Epithelial cell of esophagus (primary cell): ENCODE results near the gene FARP1.

Source experiments
- DNase-seq: peaks from one replicate; pipeline ENCODE4 v3.0.0; 2010; ENCODE audit warnings: low read depth
- H3K4me3 ChIP-seq: 2 replicates; pipeline ENCODE4 v1.5.1; 2011; ENCODE audit warnings: mild to moderate bottlenecking, low read length, control low read depth
- TF ChIP-seq, protein P1 (sequence below): IDR thresholded peaks from 2 replicates; pipeline ENCODE4 v1.5.1; 2011; ENCODE audit warnings: low read depth, mild to moderate bottlenecking, low read length, control low read depth, inconsistent platforms; ENCODE audit not compliant: insufficient read depth; ENCODE audit errors: missing control alignments

The FARP1 gene

DNA sequence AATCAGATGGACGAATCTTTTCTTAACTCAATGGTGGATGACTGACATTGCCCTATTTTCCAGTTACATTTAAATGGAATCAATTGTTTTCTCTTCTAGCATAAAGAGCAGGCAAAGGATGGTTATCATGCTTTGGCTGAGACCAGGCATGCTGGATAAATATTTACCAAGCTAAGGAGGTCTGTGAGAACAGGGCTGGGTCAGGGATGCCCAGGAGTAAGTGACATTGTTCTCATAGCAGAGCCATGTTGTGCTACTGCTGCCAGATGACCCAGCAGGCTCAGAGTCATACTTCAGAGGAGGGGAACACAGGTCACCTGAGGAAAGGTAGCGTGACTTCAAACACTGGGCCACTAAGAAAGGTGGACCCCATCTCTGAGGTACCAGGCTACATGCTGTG, 150.2 kb downstream of the FARP1 start:
- no peak overlapping the region for H3K4me3 ChIP-seq
- no peak for DNase-seq
- TF ChIP-seq, protein P1, sequence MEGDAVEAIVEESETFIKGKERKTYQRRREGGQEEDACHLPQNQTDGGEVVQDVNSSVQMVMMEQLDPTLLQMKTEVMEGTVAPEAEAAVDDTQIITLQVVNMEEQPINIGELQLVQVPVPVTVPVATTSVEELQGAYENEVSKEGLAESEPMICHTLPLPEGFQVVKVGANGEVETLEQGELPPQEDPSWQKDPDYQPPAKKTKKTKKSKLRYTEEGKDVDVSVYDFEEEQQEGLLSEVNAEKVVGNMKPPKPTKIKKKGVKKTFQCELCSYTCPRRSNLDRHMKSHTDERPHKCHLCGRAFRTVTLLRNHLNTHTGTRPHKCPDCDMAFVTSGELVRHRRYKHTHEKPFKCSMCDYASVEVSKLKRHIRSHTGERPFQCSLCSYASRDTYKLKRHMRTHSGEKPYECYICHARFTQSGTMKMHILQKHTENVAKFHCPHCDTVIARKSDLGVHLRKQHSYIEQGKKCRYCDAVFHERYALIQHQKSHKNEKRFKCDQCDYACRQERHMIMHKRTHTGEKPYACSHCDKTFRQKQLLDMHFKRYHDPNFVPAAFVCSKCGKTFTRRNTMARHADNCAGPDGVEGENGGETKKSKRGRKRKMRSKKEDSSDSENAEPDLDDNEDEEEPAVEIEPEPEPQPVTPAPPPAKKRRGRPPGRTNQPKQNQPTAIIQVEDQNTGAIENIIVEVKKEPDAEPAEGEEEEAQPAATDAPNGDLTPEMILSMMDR, result no peak

DNA sequence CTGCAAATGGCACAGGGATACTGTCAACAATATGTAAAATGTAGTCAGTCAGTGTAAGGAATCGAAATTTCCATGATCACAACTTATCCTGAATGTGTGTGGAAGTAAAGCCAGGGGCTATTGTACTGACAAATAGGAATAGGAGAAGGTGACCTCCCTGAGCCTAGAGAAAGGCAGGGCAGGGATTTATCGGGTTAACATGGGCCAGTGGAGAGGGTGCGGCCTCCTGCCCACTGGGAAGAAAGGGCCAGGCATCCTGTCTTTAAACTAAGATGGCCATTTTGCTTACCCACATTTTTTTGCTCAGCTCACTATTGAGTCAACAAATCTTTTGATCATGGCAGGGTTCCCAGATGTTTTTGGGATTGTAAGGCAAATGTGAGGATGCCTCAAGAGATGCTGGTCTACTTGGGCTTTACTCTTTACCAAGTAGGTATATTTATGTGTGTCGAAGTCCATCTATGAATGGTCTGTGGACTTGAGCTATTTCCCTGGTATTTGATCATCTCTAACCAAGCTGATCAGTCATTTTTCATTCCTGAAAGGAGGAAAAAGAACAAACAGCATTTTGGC, 150.8 kb downstream of the FARP1 start:
- no peak overlapping the region for H3K4me3 ChIP-seq
- DNase-seq, result no peak
- TF ChIP-seq, protein P1, result no peak

DNA sequence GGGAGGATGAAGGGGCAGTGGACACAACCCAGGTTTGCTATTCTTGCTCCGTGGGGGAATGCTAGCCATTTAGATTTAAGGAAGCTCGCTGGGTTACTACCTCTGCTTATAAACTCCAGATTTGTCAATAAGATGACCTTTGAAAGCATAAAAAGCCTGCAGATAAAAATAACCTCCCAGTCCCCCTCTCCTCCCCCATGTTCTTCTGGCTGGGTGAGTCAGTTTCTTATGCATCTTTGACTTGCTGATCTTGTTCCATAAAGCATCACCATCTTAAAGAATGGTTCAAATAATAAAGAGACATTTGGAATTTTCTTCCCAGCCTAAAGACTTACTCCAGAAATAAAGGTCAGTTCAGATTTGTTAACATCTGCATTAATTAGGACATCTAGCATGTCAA, 152.5 kb downstream of the FARP1 start:
- TF ChIP-seq, protein P1, result no peak
- no peak for DNase-seq
- H3K4me3 ChIP-seq, result no peak overlapping the region

DNA sequence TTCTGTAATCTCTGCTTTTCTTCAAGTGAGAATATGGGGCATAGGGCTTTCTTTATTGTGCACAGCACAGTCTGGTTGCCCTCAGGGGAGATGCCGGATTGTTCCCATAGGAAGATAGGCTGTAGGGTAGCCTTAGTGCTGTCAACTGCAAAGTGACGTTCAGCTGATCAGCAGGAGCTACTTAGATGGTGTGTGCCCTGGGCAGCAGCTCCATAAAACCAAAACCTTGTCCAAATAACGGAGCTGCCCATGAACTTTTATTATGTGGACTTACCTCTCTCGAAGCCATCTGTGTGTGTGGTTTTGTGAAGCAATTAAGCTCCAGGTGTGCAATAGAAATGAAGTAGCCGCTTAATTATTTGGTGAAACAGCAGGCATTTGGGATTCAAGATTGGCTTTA, 154.2 kb downstream of the FARP1 start:
- TF ChIP-seq, protein P1, result no peak
- DNase-seq, result no peak

DNA sequence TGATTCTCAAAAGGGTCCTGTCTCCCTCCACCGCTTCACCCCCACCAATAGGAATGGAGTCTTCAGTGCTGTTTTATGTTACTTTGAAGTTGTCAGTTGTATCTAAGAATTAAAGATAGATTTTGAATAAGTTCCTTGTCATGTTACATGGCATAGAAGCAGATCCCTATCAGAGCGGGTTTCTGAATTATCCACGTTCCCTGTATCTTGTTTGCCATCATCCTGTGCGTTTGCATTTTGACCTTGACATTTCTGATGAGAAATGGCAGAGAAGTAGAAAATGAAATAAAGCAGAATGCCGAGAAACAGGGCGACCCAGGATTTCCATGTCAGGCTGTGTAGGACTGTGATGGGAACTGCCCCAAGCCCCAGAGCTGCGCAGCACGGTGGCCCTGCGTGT, 154.9 kb downstream of the FARP1 start:
- H3K4me3 ChIP-seq, result no peak overlapping the region
- no peak for DNase-seq
- TF ChIP-seq, protein P1, result no peak

More for the DNA sequence above, 154.2 kb downstream of the FARP1 start:
- no peak overlapping the region for H3K4me3 ChIP-seq

DNA sequence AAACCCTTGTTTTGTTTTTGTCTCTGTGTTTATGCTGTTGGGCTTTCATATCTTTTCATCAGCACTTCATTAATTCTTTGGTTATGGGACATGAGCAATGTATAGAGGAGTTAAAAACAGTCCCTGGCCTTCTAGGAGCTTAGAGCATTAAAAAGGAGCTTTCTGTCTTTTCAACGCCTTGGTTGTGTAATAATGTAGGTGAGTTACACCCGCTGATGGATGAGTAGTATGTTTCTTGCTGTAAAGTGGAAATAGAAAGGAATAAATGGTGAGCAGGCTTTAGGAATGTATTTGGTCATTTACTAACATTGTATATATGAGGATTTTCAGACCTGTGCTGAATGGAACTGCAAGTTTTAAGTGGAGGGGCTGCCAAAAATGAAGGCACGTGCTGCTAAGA, 155.7 kb downstream of the FARP1 start:
- DNase-seq, result peak; percentile 55
- TF ChIP-seq, protein P1, result no peak
- H3K4me3 ChIP-seq, result no peak overlapping the region

DNA sequence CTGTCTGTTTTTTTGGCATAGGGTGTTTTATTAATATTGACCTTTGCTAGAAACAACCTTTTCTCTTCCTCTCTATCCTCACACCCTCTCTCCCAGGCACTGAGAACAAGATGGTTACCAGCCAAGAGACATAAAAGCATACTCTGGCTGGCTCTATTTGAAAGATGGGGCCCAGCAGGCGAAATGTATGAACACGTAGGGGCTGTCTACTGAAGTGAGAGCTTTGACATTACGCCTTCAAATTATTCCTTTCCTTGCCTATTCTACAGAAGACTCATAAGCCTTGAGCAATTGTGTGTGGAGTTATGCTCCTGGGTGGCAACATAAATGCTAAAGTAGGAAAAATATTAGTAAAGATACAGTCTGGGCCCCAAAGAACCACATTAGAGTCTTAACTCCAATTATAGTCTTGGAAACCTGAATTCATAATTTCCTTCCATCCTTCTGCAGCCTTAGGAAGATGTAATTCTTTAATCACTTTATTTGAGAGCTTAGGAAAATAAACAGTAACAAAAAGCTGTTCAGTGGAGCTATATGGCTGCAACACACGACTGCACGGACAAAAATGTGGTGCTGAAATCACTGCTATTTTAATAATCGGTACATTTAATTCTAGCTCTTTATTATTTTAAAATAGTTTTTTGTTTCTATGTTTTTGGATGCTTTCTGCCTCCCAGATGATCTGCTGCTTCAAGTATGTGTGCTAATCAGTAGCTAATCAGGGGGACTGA, 156.5 kb downstream of the FARP1 start:
- TF ChIP-seq, protein P1, result no peak
- no peak overlapping the region for H3K4me3 ChIP-seq
- DNase-seq, result no peak
